ENCODE results near the gene OR51E2. TPM values are rescaled to one million over a fixed set of nuclear protein-coding genes. Genes with fewer than 3 reads are reported as not detected.

Gene OR51E2
- total RNA-seq, 4 donors from 2014 or later = 0.21 TPM; not detected in 3

DNA sequence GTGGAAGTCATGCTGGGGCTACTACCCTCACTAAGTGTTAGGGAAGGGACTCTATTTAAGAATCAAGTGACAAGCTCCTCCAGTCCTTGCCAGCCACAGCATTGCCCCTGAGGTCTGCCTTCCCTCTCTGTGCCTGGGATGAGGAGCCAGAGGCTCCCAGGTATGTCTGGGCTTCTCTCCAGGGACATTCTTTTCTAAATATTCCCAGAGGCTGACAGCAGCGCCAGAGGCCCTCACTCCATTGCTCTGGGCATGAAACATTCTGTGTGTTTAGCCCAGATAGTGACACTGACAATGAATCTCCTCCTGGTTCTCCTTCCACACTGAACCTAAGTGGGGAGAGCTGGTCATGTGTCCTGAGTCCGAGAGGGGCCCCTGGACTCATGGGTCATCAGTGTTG lies 51.7 kb downstream of the OR51E2 start:
- TF ChIP-seq POLR2A (IDR thresholded peaks at IDR 0.05) = no peak
- no peak for TF ChIP-seq CTCF (IDR thresholded peaks at IDR 0.05)
- Histone ChIP-seq H3K9me3 (no peaks in the 10 kb centered on the region), H3K27me3 (no peaks in the 10 kb centered on the region), H3K4me3 (no peak overlapping the region), H3K36me3 (no peaks in the 10 kb centered on the region), H3K27ac (no peak overlapping the region), H3K4me1 (peaks cover 0 to 5% (median 0%) of the 10 kb centered on the region in 3 donors)
- DNase-seq = no peak
- intact Hi-C loops (cut with DNase I) = no loop called here
- WGBS, 2 donors = 63% methylated on average over 2 of the region's 2 CpGs; no CpG with 5 or more reads in 1 of the 2 donors

DNA sequence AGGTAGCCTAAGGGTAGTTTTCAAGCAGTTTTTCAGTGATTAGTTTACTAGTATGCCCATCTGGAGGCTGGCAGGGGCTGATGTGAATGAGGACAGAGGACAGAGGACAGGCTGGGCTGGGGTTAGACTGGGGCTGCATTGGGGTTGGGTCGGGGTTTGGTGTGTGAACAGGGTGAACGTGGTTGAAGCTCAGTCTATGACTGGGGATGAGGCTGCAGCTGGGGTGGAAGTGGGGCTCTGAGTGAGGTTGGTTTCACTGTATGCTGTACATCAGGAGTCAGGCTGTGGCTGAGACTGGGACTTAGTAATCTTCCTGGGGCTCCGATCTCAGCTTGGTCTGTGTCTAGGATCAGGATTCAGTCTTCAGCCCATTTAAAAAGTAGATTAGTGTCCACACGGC lies 53.4 kb downstream of the OR51E2 start:
- no peaks in the 10 kb centered on the region for H3K36me3 ChIP-seq
- DNase-seq = no peak
- H3K4me1 ChIP-seq = peaks cover 0 to 5% (median 0%) of the 10 kb centered on the region in 3 donors
- 50 to 63% methylated on average over 4 of the region's 4 CpGs for WGBS, 2 donors
- TF ChIP-seq POLR2A (IDR thresholded peaks at IDR 0.05) (no peak), CTCF (IDR thresholded peaks at IDR 0.05) (no peak)
- H3K4me3 ChIP-seq = peak overlapping the region in 1 of 4 donors; percentile 26
- intact Hi-C loops (cut with DNase I) = no loop called here
- no peaks in the 10 kb centered on the region for H3K9me3 ChIP-seq
- H3K27me3 ChIP-seq = no peaks in the 10 kb centered on the region
- H3K27ac ChIP-seq = no peak overlapping the region

DNA sequence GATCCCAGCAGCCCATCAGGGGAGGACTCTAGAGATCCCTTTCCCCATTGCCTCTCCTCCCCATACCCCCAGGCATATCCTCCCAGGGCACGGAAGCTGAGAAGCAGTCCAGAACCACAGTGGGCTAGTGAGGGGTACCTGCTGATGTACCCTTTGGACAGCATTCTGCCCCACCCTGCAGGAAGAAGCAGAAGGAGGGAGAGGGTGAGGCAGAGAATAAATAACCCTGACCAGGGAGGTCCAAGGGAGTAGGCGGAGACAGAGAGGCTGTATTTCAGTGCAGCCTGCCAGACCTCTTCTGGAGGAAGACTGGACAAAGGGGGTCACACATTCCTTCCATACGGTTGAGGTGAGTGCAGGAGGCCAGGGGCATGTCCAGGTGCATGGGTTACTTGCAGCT lies 54.0 kb downstream of the OR51E2 start, which contains the start of gene OR51E1:
TSS of gene OR51E1 (plus strand) at position 301 of the 400 bp plus-strand sequence. CDS start 8,545 bp downstream, outside the sequence.
- no peak for DNase-seq
- H3K4me1 ChIP-seq = peaks cover 0 to 5% (median 0%) of the 10 kb centered on the region in 3 donors
- H3K27ac ChIP-seq = peak within 1 kb of the TSS in 1 of 4 donors; percentile 14
- no peaks in the 10 kb centered on the region for H3K9me3 ChIP-seq
- TF ChIP-seq POLR2A (IDR thresholded peaks at IDR 0.05) (no peak), CTCF (IDR thresholded peaks at IDR 0.05) (no peak)
- H3K36me3 ChIP-seq = no peaks in the 10 kb centered on the region
- no peaks in the 10 kb centered on the region for H3K27me3 ChIP-seq
- intact Hi-C loops (cut with DNase I) = no loop called here
- peak within 1 kb of the TSS in 1 of 4 donors; percentile 26 for H3K4me3 ChIP-seq
- 54 to 84% methylated on average over 2 to 3 of the region's 3 CpGs for WGBS, 2 donors

DNA sequence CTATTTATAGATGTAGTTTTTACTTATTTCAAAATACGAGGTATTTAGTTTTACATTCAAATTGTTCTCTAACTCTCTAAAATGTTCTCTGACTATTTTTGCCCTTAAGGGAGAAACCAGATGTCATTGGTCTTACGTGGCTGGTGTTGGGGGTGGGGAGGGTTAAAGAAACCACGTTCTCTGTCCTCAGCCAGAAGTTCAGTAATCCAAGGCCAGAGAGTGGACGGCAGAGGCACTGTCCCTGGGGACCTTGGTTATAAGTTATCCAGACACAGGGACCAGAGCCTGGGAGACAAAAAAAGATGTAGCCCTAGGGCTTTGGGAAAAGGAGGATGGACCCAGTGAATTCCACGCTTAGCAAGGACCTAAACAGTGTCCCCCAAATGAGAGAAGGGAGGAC lies 54.6 kb downstream of the OR51E2 start:
- Histone ChIP-seq H3K4me1 (peaks cover 0 to 5% (median 0%) of the 10 kb centered on the region in 3 donors), H3K27ac (peak overlapping the region in 1 of 4 donors; percentile 2)

DNA sequence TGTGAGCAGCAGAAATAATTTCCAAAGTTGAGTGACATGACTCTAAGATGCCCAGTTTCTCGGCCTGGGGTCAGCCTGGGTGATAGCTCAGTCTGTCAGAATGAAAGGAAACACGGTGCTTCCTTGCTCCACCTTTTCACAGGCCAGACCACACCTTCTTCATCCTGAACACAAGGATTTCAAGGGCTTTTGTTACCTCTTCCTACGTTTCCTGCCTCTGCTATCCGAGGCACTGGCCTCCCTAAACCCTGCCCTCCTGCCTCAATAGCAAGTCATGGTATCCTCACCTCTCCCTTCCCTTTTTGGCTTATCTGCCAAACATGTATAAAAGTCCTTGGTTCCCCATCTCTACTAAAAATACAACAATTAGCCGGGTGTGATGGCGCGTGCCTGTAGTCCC lies 55.6 kb downstream of the OR51E2 start:
- no peak overlapping the region for H3K27ac ChIP-seq
- peaks cover 0 to 7% (median 0%) of the 10 kb centered on the region in 4 donors for H3K27me3 ChIP-seq
- 55 to 61% methylated on average over 4 of the region's 7 CpGs for WGBS, 2 donors
- intact Hi-C loops (cut with DNase I) = no loop called here
- no peaks in the 10 kb centered on the region for H3K9me3 ChIP-seq
- H3K36me3 ChIP-seq = no peaks in the 10 kb centered on the region
- H3K4me3 ChIP-seq = no peak overlapping the region
- DNase-seq = no peak
- no peak for TF ChIP-seq CTCF (IDR thresholded peaks at IDR 0.05)
- no peak for TF ChIP-seq POLR2A (IDR thresholded peaks at IDR 0.05)
- H3K4me1 ChIP-seq = peaks cover 0 to 3% (median 3%) of the 10 kb centered on the region in 3 donors

More for the DNA sequence above, 54.6 kb downstream of the OR51E2 start:
- Histone ChIP-seq H3K27me3 (no peaks in the 10 kb centered on the region), H3K4me3 (no peak overlapping the region), H3K9me3 (no peaks in the 10 kb centered on the region), H3K36me3 (no peaks in the 10 kb centered on the region)
- intact Hi-C loops (cut with DNase I) = no loop called here
- DNase-seq = no peak
- TF ChIP-seq CTCF (IDR thresholded peaks at IDR 0.05) = no peak
- TF ChIP-seq POLR2A (IDR thresholded peaks at IDR 0.05) = no peak
- 23 to 35% methylated on average over 5 of the region's 5 CpGs for WGBS, 2 donors

Measured in esophagus squamous epithelium (tissue), 5 donors.